Brain pericyte (primary cell): ENCODE data around the gene WDR5.
A peak's percentile ranks its signal among the peaks of the same experiment; 100 is the strongest.

Experiments
- DNase-seq: peaks from one replicate; pipeline ENCODE4 v3.0.0-alpha.2; 2012; ENCODE audit warnings: low read depth, low spot score

Gene WDR5

DNA sequence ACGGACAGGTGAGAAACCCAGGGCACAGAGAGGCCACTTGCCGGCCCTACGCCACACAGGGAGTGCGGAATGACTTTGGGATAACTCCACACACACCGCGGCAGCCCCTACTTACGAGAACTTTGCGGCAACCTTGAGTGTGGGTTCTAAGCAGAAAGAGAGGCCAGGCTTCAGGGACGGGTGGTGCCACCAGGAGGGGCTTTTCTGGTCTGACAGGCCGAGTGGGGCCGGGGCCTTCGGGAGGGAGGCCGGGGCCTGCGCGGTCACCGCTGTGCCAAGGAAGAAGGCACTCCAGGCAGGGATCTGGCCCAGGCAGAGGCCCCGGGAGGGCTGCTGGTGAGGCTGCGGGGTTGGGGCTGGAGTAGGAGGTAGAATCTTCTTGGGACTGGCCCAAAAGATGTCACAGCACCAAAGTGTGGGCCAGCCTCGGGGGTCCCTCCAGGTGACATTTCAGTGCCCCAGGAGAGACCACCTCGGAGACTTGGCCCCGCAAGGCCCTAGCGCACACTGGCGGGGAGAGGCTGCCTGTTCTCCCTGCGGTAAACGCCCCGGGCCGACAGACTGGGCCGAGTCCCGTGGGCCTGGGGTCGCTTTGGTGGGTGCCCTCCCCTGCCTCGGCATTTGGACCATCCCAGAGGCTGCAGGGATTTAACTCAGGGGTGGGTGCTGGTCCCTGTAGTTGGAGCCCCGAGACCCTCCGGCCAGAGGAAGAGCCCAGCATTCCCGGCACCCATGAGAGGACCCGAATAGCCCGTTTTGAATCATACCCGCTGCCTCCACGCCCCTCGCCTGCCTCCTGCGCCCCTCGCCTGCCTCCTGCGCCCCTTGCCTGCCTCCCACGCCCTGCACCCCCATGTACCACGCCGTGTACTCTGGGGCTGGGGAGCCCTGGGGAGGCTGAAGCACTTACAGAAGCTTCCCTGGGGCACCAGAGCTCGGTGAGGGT is 37.5 kb downstream of the WDR5 start:
- DNase-seq: no peak

DNA sequence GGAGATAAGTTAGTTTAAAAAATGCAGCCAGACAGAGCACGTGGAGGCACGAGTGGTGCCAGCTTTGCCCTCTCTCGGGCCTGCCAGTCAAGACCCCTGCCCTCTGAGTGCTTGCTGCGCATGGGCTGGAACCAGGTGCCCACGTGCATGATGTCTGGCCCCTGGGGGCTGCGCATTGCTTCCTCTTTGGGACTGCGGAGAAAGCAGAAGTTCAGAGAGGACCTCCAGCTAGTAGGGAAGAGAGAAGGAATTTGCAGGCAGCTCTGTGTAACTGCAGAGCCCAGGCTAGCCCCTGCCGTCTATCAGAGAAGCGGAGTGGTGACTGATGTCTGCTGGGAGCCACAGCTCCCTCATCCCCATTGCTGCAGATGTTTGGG is 38.2 kb downstream of the WDR5 start:
- no peak for DNase-seq

DNA sequence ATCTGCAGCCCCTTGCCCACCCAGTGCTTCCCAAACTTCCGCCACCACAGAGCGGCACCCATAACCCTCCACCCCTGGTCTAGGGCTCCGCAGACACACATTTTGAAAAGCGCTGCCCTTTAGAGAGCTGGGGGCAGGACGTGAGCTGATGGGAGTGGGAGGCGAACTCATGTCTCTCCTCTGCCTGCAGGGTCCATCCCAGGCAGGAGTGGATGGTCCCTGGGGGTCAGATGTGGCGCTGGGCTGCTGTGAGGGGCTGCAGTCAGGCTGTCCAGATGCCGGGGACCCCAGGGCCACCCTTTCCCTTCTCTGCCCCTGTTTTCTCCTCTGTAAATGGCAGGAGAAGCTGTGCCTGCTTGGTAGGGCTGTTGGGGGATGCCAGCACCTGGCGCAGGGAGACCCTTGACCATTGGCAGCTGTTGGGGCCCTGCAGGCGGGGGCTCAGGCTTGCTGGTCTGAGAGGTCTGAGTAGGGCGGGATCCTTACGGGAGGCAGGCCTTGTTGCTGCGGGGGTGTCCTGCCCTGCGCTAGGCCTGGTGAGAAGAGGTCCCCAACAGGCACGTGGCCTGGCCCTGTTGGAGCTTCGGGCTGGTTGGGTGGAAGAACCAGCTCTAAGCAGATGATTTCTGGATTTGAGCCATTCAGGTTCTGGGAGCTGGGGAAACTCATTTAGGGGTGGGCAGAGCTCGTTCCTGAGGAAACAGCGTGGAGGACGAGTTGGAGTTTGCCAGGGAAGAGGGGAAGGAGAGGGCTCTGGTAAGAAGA is 38.8 kb downstream of the WDR5 start:
- no peak for DNase-seq

DNA sequence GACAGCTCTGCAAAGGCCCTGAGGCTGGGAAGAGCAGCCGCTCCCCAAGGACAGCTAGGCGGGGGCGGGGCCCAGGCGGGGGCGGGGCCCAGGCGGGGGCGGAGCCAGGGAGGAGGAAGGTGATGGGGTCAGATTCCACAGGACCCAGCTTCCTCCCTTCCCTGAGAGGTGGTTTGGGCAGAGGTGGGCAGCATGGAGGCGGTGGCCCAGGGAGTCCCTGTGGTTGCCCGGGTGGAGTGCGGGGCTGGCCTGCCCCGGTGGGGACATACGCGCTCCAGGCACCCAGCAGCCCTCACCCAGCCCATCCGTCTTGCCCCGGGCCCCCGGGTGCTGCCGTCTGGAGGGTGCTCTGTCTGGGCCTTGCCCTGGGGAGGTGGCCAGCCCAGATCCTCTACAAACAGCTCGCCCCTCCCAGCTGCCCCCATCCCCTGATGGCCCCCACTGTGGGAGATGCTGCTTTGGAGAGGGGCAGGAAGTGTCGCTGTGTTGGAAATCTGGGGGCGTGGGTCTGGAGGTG is 39.5 kb downstream of the WDR5 start:
- no peak for DNase-seq

DNA sequence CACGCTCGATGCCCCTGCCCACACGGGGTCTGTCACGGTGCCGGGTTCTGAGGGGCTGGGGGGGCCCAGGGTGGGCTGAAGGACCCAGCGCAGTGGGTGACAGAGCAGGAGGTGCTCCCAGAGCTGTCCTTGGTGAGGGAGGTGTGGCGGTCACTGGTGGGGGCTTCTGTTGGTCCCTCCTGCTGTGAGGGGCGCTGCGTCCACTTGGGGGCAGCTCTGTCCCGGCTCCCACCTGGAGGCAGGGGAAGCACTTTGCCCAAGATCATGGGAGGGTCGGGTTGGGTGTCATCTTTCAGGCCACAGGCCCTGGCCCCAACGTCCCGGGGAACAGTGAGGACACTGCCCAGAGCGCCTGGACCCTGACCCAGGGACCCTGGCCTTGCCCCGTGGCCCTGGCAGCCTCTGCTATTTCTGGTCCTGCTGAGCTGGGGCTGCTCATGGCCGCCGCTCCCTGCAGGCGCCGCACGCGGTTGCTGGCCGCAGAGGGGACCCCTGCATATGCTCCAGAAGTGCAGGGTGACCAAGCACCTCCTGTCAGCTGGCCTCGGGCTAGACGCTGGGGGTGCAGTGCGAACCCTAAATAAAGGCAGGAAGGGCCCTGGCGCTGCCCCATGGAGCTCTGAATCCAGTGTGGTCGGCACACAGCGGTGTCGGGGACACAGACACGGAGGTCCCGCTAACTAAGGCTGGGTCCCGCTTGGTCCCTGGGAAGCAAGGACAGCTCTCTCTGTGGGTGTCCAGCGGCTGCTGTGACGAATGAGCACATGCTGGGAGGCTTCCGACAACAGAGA is 40.1 kb downstream of the WDR5 start:
- DNase-seq: no peak

DNA sequence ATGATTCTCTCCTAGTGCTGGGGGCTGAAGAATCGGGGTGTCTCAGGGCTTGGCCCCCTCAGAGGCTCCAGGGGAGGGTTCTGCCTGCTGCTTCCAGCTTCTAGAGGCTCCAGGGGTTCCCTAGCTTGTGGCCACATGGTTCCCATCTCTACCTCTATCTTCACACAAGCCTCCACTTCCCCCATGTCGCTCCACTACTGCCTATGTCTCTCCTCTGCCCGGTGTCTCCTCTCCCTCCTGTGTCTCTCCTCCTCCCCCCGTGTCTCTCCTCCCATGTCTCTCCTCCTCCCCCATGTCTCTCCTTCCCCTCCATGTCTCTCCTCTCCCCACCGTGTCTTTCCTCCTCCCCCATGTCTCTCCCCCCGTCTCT is 40.7 kb downstream of the WDR5 start:
- no peak for DNase-seq

DNA sequence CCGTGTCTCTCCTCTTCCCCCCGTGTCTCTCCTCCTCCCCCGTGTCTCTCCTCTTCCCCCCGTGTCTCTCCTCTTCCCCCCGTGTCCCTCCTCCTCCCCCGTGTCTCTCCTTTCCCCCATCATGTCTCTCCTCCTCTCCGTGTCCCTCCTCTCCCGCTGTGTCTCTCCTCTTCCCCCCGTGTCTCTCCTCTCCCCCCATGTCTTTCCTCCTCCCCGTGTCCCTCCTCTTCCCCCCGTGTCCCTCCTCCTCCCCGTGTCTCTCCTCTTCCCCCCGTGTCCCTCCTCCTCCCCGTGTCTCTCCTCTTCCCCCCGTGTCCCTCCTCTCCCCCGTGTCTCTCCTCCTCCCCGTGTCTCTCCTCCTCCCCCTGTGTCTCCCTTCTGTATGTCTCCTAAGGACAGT is 41.3 kb downstream of the WDR5 start:
- no peak for DNase-seq

DNA sequence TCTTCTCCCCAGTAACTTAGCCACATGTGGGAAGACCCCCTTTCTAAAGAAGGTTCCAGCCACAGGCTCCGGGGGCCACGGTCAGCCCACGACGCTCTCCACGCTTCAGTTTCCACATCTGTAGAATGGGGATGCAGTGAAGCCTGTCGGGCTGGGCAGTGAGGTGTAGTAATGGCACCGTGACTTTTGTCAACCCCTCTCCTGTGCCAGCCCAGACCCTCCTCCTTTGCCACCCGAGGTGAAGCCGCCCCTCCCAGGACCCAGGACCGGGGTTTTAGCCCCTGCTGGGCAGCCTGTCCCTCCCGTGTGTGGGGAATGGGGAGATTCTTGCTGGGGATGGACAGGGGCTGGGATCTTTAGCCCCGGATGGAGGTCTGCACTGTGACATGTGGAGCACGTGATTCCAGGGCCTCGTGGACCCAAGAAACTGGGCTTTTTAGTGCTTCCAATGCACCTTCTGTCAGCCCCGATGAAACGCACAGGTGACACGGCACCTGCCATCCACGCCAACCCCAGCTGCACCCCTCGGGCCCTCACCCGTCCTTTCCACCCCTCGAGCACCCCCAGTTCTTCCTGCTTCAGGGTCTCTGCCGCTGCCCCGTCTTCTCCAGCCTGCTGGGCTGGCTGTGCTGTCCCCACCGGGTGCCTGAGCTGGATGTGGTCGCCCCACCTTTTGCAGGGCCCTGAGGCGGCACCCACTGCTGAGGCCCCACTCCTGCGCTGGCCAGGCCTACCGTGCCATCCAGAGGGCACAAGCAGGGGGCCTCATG is 41.9 kb downstream of the WDR5 start:
- DNase-seq: no peak

DNA sequence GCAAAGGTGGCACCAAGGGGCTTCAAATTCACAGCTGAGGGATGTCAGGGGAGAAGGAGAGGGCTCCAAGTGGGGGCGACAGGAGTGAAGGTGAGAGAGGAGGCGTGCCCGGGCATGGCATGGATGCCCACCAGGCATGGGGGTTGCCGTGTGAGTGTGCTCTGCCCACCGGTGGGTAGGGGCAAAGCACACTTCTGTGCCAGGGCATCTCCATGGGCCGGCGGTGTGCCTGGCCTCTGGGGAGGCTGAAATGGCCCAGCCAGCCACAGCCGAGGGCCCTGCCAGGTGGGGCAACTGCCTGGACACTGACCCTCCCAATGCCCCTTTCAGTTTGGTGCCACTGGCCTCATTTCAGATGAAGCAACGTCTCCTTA is 42.5 kb downstream of the WDR5 start:
- DNase-seq: no peak

DNA sequence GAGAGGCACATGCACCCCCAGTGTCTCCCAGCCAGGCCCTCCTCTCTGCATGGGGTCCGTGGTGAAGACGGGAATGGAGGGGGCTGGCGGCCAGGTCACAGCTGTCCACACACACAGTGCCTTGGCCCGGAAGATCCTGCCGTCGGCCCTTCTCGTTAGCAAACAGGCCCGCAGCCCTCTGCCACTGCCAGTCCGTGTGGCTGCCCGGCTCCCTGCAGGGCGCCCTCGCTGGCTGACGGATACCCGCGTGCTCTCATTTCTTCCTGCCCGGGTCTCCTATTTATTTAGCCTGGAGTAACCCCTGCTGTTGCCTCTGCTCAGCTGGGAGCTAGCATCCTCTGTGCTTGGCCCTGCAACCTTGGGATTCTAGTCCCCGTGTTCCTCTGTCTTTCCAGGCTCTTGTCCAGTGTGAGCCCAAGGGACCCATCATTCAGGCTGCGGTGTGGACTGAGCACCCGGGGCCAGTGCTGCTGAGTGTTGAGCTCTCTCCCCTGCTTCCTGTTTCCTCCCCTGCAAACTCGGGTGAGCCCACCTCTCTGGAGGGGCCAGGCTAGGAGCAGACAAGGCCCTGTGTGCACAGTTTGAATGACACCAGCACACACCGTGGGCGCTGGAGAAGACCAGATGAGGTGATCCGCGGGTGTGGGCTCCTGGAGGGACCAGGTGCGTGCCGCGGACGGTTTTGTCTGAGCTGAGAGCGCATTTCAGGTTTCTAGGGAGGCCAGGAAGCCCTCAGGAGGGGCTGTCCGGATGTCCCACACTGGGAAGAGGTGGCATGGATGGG is 43.1 kb downstream of the WDR5 start:
- peak; percentile 89 for DNase-seq

DNA sequence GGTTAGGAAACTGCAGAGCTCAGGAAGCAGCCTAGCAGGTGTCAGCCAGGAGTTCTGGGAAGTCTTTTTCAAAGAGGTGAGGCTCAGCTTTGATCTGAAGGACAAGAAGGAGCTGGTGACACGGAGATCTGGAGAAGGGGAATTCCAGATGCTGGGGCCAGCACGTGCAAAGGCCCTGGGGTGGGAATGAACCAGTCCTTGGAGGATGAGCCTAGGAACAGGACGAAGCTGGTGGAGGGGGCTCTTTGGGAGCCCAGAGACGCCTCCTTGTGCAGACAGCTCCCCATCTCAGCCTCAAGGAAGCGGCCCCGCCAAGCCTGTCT is 43.7 kb downstream of the WDR5 start:
- no peak for DNase-seq

DNA sequence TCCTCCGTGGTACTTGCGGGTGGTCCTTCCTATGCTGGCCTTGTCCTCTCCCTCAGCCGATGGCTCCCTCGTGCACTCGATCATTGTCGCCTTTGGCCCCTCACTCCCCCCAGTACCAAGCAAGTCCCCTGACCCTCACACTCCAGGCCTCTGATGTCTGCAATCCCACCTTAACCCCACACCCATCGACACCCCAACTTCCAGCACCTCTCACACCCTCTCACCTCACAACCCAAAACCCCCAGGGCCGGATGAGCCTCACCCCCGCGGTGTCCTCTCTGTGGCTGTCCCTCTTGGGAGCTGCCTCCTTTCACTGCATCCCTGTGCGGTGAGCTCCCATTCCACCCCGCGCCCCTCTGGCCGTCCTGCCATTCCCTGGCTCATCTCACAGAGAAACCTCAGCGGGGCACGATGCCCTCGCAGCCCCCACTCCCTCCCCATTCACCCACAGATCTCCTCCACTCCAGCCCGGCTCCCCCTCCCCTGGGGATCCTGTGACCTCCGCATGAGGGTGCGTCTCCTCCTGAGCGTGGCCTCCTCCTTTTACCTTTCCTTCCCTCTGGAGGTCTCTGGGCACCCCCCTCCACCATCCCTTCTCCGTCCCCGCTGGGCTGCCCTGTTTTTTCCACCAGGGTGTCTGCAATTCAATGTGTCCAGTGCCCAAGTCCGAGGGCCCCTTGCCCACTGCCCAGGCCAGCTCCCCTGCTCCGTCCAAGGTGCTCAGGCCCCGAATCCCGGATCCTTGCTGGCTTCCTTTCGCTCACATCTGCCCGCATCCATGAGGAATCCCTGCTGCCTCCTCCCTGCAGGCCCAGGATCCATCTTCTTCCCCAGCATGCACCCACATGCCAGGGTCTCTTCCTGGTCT is 44.3 kb downstream of the WDR5 start:
- no peak for DNase-seq

DNA sequence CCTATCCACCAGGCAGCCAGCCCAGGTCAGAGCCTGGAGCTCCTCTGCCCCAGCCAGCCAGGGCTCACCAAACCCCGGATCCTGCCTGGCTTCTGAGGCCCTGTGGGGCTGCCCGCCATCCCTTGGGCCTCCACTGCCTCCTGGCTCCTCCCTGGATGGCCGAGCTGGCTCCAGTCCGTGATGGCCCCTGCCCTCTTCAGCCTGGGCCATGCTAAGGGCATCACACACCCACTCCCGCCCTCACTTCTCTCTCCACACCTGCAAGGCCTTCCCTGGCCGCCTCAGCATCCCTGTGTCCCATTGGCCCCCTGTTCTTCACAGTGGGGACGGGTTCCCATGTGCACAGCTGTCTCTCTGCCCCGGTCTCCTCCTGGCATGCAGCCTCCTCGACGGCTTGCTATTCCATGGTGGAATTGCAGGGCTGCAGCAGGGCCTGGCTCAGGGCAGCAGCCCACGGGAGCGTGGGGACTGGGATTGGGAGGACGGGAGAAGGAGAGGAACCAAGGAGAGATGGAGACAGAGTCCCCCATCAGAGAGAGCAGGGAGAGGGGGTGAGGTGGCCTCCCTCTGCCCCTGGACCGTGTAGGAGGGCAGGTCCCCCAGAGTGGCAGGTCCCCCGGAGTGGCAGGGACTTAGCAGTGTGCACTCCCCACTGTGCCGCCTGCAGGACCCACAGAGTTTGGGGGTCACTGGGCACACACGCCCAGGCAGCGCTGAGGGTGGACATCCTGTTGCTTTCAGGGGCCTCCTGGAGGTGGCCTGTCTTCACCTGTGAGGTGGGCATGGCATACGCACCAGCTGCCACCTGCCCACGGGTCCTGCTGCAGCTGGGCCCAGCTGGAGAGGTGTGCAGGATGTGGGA is 45.1 kb downstream of the WDR5 start:
- no peak for DNase-seq

DNA sequence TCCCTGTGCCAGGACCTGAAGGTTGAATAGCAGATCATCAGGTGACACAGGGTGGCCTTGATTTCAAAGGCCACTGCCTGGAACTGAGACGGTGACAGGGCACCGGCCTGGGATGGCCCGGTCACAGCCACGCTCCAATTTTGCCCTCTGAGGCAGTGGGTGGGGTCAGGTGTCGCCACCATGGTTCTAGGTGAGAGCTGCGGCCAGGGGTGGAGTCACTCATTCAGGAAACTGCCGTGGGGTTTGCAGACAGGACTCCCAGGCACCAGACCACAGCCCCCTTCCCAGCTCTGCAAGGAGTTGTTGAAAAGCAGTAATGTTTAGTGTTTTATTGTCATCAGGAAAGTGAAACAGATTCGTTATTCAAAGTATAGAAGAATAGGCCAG is 45.8 kb downstream of the WDR5 start:
- DNase-seq: no peak

DNA sequence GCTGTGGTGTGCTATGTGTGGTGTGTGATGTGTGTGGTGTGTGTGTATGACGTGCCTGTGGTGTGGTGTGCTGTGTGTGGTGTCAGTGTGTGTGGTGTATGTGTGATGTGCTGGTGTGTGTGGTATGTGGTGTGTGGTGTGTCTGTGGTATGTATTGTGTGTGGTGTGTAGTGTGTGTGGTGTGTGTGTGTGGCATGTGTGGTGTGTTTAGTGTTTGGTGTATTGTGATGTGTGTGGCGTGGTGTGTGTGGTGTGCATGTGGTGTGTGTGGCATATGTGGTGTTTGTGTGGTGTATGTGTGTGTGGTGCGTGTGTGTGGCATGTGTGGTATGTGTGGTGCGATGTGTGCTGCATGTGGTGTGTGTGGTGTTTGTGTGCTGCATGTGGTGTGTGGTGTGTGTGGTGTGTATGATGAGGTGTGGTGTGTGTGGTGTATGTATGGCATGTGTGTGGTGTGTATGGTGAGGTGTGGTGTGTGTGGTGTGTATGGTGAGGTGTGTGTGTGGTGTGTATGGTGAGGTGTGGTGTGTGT is 46.7 kb downstream of the WDR5 start:
- no peak for DNase-seq

DNA sequence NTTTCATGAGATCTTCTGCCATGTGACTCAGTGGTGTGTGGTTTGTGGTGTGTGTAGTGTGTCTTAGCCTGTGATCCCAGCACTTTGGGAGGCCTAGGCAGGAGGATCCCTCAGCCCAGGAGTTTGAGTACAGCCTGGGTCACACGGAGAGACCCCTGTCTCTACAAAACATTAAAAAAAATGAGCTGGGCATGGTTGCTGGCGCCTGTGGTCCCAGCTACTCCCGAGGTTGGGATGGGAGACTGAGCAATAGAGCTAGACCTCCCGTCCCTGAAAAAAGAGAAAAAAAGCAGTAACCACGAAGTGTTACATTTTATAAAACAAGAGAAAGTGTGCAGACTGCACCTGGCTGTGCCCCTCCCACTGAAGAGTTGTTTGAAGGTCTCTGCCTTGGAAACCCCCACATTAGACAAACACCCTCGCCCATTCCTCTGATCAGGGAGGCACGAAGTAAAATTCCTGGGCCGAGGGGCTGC is 49.7 kb downstream of the WDR5 start:
- no peak for DNase-seq

DNA sequence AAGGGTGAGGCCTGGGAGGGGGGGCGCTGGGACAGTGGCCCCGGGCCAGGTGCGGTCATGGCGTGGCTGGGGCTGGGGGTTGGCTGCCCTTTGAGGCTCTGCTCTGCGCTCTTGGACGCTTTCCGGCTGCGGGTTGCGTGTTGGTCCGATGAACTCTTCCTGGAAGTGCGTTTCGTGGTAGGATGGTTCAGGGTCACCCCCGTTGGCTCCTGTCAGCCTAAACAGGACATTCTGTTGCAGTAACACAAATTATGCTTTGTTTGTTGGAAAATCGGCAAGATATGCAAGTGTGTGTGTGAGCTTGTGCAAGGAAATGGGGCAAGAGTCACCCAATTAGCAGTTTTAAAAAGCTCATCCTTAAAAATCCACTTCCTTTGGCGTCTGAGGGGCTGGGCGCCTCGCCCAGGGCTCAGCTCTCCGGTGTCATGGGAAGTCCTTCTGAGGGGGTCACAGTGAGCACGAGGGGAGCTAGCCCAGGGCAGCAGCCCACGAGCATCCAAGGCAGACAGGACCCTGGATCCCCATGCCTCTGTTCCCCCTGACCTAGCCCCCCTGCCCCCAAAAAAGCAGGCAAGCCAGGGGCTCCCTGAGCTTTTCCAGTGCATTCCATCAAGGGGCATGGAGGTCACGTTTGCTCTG is 50.7 kb downstream of the WDR5 start:
- no peak for DNase-seq

DNA sequence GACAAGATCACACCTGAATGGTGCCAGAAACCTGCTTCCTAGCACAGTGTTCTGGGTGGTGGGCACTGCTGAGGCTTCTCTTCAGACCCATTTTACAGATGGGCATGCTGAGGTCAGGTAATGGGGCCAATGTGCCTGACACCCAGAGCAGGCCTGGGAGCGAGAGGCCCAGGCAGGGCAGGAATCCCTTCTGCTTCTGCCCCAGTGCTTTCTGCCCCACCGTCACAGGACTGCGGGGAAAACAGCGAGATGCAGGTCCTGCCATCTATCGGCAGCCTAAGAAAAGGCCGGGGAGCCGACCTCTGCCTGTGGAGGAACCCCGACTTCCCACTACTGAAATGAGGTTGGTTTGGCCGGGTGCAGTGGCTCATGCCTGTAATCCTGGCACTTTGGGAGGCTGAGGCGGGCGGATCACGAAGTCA is 51.2 kb downstream of the WDR5 start:
- no peak for DNase-seq
